ENCODE measurements around the gene WDR86.

The WDR86 gene

DNA sequence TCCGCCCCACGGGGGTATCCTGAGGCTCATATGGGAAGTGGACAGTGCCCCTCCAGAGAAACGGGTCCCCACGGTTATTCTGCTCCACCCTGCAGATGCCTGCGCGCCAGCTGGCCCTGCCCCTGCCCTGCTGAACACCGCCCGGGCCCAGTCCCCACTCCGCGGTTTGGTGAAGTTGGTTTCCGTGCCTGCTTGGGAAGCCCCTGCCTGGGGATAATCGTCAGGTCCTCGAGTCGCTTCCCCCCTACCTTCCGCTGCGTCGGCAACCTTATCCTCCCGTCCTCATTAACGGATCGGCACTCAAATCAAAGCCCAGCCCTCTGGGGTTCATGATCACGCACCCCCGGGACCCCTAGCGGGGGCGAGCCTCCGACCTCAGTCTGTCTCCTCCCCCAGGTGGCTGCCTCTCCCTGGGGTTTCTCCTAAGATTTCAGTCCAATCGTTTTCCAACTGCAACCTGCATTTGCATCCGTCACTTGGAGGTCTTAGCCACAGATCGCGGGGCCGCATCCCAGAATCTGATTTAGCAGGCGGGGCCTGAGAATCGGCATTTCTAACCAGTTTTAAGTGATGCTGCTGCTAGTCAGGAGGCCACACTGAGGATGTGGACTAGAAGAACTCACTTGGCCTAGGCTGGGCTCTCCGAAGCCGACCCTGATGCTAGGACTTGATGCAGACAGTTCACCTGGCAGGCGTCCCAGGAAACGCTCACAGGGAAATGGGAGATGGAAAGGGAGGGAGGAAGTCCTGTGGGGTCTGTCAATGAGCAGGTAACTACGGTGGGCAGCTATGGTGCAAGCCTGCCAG is 27.6 kb downstream of the WDR86 start:
- H3K27ac Mint-ChIP-seq = no peak overlapping the region
- peaks cover 31% of the 10 kb centered on the region for H3K27me3 Mint-ChIP-seq (ENCODE audit: low read depth)
- H3K9me3 Mint-ChIP-seq = no peaks in the 10 kb centered on the region
- H3K4me1 Mint-ChIP-seq (ENCODE audit: low read depth) = peaks cover 4% of the 10 kb centered on the region
- no peak for DNase-seq (ENCODE audit: low spot score)
- H3K4me3 Mint-ChIP-seq = peak overlapping the region; percentile 63
- peaks cover 11% of the 10 kb centered on the region for H3K36me3 Mint-ChIP-seq (ENCODE audit: low read depth)

DNA sequence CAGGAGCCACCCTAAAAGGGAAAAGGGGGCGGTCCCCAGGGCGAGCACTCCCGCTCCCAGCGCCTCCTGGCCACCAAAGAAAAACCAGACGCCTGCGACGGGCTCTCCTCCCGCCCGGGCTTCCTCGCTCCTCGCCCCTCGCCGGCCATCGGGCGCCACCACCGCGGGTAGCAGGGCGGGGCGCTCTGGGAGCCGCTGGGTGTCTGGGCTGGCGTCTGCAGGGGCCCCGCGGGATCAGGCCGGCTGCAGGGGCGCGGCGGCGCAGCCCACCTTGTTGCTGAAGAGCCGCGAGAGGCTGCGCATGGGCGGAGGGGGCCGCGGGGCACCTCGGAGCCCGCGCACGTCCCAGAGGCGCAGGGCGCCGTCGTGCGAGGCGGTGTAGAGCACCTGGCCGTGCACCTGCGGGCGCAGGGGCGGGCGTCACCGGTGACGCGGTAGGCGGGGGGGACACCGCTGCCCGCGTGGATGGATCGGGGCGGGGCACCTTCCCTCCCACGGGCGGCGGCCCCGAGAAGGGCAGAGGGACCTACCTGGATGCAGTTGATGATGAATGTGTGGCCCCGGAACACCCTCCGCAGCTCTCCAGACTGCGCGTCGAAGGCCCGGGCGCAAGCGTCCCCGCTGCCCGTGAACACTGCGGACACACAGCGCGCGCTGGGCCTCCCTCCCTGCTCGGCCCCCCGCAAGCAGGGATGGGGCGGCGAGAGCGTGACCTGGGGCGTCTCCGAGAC is 28.3 kb downstream of the WDR86 start:
- H3K36me3 Mint-ChIP-seq (ENCODE audit: low read depth) = peaks cover 11% of the 10 kb centered on the region
- no peak for DNase-seq (ENCODE audit: low spot score)
- H3K4me3 Mint-ChIP-seq = no peak overlapping the region
- peaks cover 4% of the 10 kb centered on the region for H3K4me1 Mint-ChIP-seq (ENCODE audit: low read depth)
- H3K27ac Mint-ChIP-seq = no peak overlapping the region
- H3K27me3 Mint-ChIP-seq (ENCODE audit: low read depth) = peaks cover 31% of the 10 kb centered on the region
- H3K9me3 Mint-ChIP-seq = no peaks in the 10 kb centered on the region

DNA sequence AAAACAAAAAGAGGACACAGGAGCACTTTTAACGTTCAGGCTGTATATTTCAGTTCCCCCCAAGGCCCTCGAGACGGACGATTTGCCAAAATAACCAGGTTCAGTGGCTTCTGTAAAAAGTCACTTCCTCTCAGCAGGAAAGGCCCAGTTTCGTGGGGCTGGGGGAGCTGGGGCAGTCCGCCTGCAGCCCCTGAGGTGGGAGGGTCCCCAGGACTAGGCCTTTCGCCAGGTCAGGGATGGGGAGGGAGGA is 28.8 kb downstream of the WDR86 start:
- H3K27ac Mint-ChIP-seq = no peak overlapping the region
- DNase-seq (ENCODE audit: low spot score) = no peak
- H3K36me3 Mint-ChIP-seq (ENCODE audit: low read depth) = peaks cover 11% of the 10 kb centered on the region
- H3K27me3 Mint-ChIP-seq (ENCODE audit: low read depth) = peaks cover 31% of the 10 kb centered on the region
- peak overlapping the region; percentile 1 for H3K4me3 Mint-ChIP-seq
- H3K4me1 Mint-ChIP-seq (ENCODE audit: low read depth) = peaks cover 4% of the 10 kb centered on the region
- no peaks in the 10 kb centered on the region for H3K9me3 Mint-ChIP-seq

DNA sequence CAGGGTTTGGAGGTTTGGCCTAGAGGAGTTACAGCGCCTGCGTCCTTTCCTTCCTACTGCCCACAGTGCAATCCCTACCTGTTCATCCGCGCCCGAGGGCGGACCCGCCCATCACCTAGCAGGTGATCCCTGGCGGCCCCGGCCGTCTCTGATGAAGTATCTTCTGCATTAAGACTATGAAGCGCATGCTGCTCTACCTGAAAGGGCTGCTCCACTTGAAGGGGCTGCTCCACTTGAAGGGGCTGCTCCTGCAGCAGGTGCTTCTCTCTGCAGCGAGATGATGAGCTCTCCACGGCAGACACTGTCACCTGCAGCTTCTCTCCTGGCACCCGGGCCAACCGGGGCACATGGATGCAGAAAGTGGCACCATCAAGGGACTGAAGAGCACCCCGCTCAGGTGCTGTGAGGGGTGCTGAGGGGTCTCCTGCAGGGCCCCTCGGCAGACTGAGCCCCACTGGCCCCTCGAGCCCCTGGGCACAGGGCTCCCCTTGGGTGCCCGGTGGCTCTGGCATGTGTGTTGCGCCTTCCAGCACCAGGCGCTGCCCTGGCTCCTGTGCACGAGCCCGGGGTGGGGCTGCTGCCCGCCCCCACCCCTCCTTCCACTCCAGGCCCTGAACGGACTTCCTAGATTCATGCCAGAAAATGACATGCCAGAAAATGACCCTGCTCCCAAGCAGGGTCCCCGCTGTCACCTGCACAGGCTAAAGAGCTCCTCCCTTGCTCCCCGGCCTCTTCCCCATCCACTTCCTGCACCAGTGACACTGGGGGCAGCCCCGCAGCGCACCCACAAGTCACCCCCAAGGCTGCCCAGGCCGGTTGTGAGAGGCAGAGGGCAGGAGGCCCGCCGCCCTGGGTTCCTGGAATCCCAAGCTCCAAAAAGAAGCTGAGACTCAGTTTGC is 29.4 kb downstream of the WDR86 start:
- H3K9me3 Mint-ChIP-seq = no peaks in the 10 kb centered on the region
- peaks cover 4% of the 10 kb centered on the region for H3K4me1 Mint-ChIP-seq (ENCODE audit: low read depth)
- DNase-seq (ENCODE audit: low spot score) = no peak
- H3K4me3 Mint-ChIP-seq = peak overlapping the region; percentile 1
- H3K36me3 Mint-ChIP-seq (ENCODE audit: low read depth) = peaks cover 12% of the 10 kb centered on the region
- peaks cover 31% of the 10 kb centered on the region for H3K27me3 Mint-ChIP-seq (ENCODE audit: low read depth)
- no peak overlapping the region for H3K27ac Mint-ChIP-seq

DNA sequence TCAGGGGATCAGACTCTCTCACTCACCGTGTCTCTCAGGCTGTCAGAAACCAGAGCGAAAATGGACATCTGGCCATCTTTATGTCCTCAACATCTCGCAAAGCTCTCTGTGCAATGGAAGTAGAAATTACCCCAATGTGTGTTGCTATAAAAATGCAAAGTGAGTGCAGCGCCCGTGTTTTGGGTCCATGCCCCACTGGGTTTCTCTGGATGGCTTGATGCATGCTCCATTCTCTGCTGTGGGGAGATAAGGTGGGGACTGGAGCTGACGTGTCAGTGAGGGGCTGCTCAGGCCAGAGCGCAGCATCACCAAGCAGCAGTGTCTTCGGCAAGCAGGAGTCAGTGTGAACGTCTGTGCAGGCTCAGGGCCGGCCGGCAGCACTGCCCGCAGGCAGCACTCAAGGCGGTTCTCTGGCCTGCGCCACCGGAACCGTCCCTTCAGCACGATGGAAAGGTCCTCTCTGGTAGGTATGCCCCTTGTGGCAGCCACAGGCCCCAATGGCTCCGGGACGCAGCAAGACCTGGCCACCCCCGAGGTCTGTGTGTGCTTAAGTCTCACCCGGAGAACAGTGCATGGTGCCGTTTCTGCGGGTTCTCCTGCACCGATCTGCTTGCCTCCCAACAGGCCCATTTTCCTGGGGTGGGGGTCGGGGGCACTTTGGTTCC is 30.2 kb downstream of the WDR86 start:
- Mint-ChIP-seq H3K27me3 (ENCODE audit: low read depth) (peaks cover 30% of the 10 kb centered on the region), H3K36me3 (ENCODE audit: low read depth) (peaks cover 16% of the 10 kb centered on the region), H3K27ac (no peak overlapping the region), H3K4me3 (no peak overlapping the region), H3K4me1 (ENCODE audit: low read depth) (peaks cover 4% of the 10 kb centered on the region), H3K9me3 (no peaks in the 10 kb centered on the region)
- no peak for DNase-seq (ENCODE audit: low spot score)

DNA sequence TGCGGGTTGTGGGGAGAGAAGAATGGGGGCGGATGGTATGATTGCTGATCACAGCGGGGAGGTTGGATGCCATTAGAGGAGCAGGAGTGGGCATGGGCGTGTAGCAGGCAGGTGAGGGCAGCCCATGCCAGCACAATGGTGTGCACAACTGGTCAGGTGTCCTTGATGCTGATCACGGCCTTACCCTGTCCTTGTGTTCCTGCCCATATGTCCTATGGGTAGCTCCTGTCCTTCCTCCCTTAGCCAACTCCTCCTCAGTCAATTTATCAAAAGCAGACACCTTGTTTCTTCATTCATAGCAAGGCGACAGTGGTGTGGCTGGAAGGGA is 30.7 kb downstream of the WDR86 start:
- Mint-ChIP-seq H3K4me1 (ENCODE audit: low read depth) (peaks cover 4% of the 10 kb centered on the region), H3K36me3 (ENCODE audit: low read depth) (peaks cover 19% of the 10 kb centered on the region), H3K27ac (no peak overlapping the region)

DNA sequence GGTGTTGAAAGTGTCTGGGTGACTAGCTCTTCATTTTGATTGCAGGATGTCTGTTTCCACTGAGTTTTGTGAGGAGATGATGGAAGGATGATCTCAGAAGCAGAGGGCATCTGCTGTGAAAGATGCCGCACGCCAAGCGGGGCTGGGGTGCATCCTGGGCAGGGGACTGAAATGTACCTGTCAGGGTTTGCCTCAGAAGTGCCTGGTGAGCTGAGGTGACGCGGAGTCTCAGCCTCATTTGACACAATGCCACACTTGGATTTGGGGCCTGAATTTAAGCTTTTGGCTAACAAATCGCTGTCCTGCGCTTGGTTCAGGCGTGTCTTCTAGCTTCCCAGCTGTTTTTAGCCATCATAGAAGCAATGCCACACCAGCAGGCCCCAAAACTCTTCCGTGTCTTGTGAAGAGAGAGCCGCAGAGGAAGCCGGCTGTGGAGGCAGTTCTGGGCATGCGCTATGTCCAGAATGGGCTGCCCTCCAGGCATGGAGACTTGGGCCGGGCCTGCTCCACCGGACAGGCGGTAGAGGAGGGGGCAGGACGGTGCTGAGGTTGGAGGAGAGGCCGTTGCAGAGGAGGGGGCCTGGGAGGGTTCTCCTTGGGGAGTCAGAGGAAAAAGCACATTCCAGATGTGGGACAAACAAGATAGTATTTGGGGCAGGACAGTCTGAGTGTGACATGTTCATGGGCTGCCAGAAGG is 31.2 kb downstream of the WDR86 start:
- H3K36me3 Mint-ChIP-seq (ENCODE audit: low read depth) = peaks cover 20% of the 10 kb centered on the region
- H3K9me3 Mint-ChIP-seq = no peaks in the 10 kb centered on the region
- peaks cover 4% of the 10 kb centered on the region for H3K4me1 Mint-ChIP-seq (ENCODE audit: low read depth)
- H3K4me3 Mint-ChIP-seq = no peak overlapping the region
- DNase-seq (ENCODE audit: low spot score) = no peak
- no peak overlapping the region for H3K27ac Mint-ChIP-seq
- H3K27me3 Mint-ChIP-seq (ENCODE audit: low read depth) = peaks cover 19% of the 10 kb centered on the region

More for the DNA sequence above, 30.7 kb downstream of the WDR86 start:
- Mint-ChIP-seq H3K9me3 (no peaks in the 10 kb centered on the region), H3K27me3 (ENCODE audit: low read depth) (peaks cover 24% of the 10 kb centered on the region), H3K4me3 (no peak overlapping the region)
- DNase-seq (ENCODE audit: low spot score) = no peak

DNA sequence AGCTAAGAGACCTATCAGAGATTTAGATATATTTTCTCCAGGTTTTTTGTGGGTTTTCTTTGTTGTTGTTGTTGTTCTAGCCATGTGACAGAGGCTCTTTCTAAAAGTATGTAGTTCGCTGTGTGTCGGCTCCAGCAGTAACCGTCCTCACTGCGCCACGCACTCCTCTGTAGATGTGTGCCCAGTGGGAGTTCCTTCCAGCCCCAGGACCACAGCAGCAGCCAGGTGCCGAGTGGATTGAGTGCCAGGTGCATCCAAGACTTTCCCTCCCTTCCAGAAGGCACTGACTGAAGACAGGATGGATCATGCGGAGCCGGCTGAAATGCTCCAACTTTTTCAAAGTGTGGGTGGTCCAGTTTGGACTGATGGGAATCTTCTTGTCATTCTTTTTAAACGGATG is 31.8 kb downstream of the WDR86 start:
- DNase-seq (ENCODE audit: low spot score) = no peak
- peaks cover 4% of the 10 kb centered on the region for H3K4me1 Mint-ChIP-seq (ENCODE audit: low read depth)
- peaks cover 16% of the 10 kb centered on the region for H3K27me3 Mint-ChIP-seq (ENCODE audit: low read depth)
- no peak overlapping the region for H3K27ac Mint-ChIP-seq
- peaks cover 21% of the 10 kb centered on the region for H3K36me3 Mint-ChIP-seq (ENCODE audit: low read depth)
- no peak overlapping the region for H3K4me3 Mint-ChIP-seq
- no peaks in the 10 kb centered on the region for H3K9me3 Mint-ChIP-seq

DNA sequence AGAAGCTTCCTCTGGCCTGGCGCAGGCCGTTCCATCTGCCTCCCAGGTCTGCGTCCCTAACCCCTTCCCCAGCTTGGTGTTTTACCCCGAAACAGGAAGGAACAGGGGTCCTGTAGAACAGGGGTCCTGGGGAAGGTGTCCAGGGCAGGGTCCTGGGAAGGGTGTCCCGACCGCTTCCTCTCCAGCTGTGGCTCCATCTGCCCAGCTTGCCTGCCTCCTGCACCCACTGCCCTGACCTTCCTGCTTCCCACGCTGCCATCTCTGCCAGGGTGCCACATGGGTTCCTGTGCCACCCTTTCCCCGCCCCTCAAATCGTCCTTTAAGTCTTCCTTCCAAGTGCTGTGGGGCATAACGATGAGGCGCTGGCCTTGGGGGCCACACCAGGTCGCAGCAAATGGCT is 32.4 kb downstream of the WDR86 start:
- Mint-ChIP-seq H3K27ac (no peak overlapping the region), H3K9me3 (no peaks in the 10 kb centered on the region), H3K27me3 (ENCODE audit: low read depth) (peaks cover 11% of the 10 kb centered on the region), H3K4me3 (no peak overlapping the region), H3K36me3 (ENCODE audit: low read depth) (peaks cover 26% of the 10 kb centered on the region), H3K4me1 (ENCODE audit: low read depth) (peaks cover 4% of the 10 kb centered on the region)
- no peak for DNase-seq (ENCODE audit: low spot score)

DNA sequence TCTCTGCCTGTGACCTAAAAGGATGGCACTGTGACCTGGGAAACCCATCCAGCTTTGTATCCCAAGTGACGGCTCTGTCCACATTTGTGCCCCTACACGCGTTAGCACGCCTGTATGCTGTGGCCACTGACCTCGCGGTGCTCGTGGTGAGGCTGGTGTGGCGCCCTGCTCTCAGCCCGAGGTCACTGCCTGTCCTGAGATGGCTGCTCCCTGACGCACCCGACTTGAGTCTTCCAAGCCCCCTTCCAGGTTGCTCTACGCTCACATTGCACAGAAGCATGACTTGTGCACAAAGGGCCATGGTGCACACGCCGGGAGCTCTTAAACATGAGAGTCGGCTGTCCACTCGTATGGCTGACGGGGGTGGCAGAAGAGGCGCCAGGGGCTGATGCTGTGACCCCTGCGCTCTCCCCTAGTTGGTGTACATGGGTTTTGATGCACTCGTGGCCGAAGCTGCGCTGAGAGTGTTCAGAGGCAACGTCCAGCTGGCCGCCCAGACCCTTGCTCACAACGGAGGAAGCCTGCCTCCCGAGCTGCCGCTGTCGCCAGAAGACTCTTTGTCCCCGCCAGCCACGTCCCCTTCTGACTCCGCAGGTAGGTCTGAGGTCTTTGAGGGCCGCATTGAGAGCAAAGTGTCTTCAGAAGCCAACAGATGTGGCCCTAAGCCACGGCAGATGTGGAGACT is 33.5 kb downstream of the WDR86 start:
- no peak for DNase-seq (ENCODE audit: low spot score)
- Mint-ChIP-seq H3K4me1 (ENCODE audit: low read depth) (no peaks in the 10 kb centered on the region), H3K27ac (no peak overlapping the region), H3K4me3 (no peak overlapping the region), H3K36me3 (ENCODE audit: low read depth) (peaks cover 29% of the 10 kb centered on the region), H3K27me3 (ENCODE audit: low read depth) (peaks cover 6% of the 10 kb centered on the region), H3K9me3 (no peaks in the 10 kb centered on the region)

DNA sequence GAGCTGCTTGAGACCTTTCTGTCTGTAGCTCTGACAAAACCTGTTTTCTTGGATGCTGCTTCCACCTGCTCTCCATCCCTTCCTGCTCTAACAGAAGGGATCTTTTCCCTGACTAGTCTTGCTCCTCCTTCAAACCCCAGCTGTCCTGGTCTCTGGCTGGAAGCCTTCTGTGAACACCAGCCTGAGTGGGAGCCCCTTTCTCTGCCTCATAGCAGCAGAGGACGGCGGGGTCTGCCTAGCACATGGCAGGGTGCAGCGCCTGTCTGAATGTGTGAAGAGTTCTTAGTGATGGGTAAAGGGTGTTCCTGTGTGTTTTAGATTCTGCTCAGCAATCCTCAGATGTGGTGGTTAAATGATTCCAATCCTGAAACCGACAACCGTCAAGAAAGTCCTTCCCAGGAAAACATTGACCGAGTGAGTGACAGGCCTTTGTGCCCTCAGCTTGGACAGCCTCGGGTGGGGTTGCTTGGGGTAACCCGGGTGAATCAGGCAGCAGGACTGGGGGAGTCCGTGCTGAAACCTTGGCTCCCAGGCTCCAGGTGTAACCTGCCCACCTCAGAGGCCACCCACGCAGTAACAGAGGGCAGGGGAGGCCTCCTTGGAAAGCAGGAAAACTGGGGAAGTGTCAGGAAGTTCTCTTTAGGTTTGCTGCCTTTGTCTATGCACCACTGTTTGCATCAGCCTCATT is 34.2 kb downstream of the WDR86 start:
- peaks cover 2% of the 10 kb centered on the region for H3K27me3 Mint-ChIP-seq (ENCODE audit: low read depth)
- H3K36me3 Mint-ChIP-seq (ENCODE audit: low read depth) = peaks cover 33% of the 10 kb centered on the region
- no peak overlapping the region for H3K4me3 Mint-ChIP-seq
- H3K9me3 Mint-ChIP-seq = no peaks in the 10 kb centered on the region
- no peak overlapping the region for H3K27ac Mint-ChIP-seq
- H3K4me1 Mint-ChIP-seq (ENCODE audit: low read depth) = no peaks in the 10 kb centered on the region
- DNase-seq (ENCODE audit: low spot score) = no peak

DNA sequence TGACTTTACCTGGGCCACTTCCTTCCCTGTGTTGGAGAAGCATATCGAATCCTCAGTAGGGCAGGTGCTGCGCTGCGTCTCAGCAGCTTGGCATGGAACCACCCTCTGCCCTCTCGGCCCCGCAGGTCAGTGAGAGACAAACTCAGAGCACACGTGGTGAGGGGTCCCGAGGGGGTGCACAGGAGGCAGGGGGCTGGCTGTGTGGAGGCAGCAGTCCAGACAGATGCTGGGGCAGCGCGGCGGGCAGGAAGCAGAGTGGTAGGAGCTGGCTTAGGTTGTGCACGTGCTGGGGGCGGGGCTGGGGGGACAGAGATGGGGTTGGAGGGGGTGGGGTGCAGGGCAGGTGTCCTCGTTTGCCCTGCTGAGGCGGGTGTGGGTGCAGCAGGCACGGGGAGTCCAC is 35.1 kb downstream of the WDR86 start:
- Mint-ChIP-seq H3K4me1 (ENCODE audit: low read depth) (no peaks in the 10 kb centered on the region), H3K27me3 (ENCODE audit: low read depth) (no peaks in the 10 kb centered on the region), H3K36me3 (ENCODE audit: low read depth) (peaks cover 34% of the 10 kb centered on the region), H3K9me3 (no peaks in the 10 kb centered on the region), H3K4me3 (no peak overlapping the region), H3K27ac (no peak overlapping the region)
- DNase-seq (ENCODE audit: low spot score) = no peak

All from T-helper 2 cell treated with Interferon-gamma antibody and Interleukin-4, amounts not matched to agents 5 μg/mL and 100 μg/mL, for 36 hours (primary cell).